DMS 273 treated with DMSO at 0.1 percent for 48 hours (cell line): ENCODE data around the gene KCNJ4.
"Not testable (repeated sequence)": the region's sequence is repeated elsewhere in the genome, so short reads cannot be mapped to it uniquely, and the experiment has no call there.

Experiments
- DNase-seq: peaks from one replicate; lab custom pipeline; 2025; lab: John Stamatoyannopoulos, UW

KCNJ4 gene

DNA sequence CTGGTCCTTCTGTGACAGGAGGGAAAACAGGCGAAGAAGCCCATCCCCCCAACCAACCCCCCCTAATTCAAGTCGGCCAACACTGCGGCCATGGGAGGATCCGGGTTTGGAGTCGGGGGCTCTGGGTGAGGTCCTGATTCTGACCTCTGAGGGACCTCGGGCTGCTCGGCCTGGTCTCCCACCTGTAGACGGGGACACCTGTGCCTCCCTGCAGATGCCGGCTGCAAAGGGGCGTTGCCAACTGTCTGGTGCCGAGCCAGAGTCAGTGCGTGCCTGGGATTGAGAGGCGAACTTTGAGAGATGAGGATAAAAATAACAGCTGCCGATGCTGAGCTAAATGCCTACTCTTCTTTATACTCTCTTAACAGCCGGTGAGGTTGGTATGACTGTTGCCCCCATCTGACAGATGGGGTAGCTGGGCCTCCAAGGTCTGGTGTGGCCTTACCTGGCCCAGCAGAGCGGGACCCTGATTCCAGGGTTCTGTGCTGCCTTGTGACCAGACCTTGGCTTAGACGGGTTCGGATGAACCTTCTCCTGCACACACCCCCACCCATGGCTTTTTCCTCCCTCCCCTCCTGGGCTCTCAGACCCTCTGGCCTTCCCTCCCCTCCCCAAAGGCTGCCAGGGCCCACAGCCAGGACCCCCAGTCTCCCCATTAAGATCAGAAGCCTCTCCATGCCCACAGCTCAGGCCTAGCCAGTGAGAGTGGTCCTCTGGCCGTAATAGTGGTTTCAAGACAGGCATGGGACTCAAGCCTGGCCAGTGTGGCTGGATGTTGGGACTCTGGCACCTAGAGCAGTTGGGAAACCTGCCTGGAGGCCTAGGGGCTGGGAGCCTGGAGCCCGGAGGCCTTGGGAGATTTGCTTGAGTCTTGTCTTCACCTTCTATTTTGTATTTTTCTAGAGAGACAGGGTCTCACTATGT is 41.7 kb downstream of the KCNJ4 start:
- peak; percentile 82 for DNase-seq

DNA sequence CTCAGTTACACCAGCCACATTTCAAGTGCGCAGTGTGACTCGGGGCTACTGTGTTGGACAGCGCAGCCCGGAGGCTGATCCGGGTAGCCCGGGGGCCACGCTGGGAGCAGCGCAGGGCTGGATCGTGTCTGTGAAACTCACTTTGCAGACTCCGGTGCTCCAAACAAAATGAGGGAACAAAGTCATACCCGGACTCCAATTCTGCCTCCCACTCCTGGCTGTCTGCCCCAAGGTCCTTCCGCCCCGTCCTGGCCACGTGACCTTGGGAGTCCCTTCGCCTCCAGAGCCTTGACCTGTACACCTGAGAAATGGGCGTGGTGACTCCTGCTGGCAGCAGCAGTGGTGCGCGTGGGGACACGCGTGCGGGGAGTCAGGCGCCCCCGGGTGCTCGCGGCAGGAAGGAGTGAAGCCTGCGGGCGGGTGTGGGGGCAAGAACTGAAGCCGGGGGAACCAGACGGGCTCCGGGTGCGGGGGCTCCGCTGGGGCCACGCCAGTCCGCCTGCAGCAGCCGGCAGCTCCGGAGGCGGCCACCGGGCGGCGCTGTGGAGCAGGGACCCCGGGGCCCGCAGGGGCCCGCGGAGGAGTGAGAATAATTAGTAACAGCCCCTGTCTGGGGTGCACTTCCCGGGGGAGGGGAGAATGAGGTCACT is 42.4 kb downstream of the KCNJ4 start:
- no peak for DNase-seq

DNA sequence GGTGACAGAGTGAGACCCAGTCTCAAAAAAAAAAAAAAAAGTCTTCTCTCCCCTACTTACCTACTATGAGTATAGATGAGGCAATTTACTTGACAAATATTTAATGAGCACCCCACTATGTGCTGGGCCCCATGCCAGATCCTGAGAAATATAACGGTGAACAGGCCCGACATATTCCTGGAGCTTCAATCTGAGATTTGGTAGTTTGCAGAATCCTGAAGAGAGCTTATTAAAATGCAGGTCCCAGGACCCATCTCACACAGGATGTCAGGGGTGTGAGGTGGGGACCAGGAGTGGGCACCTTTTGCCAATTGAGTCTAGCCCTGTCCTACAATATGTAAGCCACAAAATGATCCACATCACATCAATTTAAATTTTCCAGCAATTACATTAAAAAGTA is 44.0 kb downstream of the KCNJ4 start:
- DNase-seq, result no peak

DNA sequence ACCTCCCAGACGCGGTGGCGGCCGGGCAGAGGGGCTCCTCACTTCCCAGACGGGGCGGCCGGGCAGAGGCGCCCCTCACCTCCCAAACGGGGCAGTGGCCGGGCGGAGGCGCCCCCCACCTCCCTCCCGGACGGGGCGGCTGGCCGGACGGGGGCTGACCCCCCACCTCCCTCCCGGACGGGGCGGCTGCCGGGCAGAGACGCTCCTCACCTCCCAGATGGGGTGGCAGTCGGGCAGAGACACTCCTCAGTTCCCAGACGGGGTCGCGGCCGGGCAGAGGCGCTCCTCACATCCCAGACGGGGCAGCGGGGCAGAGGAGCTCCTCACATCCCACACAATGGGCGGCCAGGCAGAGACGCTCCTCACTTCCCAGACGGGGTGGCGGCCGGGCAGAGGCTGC is 45.1 kb downstream of the KCNJ4 start:
- DNase-seq, result not testable (repeated sequence)

DNA sequence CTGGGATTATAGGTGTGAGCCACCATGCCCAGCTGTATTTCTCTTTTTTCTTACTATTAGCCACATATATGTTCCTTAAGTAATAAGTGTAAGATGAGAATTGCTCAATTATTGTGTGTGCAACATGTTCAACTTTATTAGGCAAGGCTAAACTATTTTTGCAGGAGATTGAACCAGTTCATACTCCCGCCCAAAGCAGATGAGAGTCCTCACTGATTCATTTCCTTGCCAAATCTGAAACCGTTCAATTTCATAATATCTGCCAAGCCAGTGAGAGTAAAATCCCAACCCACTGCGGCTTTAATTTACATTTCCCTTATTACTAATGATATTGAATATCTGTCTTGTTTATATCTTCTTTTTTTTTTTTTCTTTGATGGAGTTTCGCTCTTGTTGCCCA is 48.4 kb downstream of the KCNJ4 start:
- no peak for DNase-seq

DNA sequence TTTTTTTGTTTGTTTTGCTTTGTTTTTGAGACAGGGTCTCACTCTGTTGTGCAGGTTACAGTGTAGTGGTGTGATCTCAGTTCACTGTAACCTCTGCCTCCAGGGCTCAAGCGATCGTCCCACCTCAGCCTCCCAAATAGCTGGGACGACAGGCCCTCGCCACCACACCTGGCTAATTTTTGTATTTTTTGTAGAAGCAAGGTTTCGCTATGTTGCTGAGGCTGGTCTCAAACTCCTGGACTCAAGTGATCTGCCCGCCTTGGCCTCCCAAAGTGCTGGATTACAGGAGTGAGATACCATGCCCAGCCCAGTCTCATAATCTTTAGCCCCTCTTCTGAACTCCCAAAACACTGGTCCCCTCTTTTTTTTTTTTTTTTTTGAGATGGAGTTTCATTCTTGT is 50.6 kb downstream of the KCNJ4 start:
- DNase-seq, result no peak

DNA sequence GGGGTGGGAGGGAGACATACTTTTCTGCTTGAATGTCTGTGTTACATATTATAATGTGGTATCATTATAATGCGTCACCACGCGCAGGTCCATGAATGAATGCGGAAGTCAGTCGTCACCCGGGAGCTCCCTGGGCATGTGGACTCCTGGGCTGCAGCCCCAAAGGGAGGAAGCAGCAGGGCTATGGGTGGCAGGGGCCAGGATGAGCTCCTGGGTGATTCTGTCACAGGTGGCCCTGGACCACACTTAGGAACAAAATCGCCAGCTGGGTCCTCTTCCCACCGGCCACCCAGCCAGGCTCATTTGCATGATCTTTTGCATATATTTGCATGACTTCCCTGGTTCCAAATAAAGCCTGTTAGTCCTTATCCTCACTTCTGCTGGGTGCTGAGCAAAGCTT is 51.2 kb downstream of the KCNJ4 start:
- no peak for DNase-seq

DNA sequence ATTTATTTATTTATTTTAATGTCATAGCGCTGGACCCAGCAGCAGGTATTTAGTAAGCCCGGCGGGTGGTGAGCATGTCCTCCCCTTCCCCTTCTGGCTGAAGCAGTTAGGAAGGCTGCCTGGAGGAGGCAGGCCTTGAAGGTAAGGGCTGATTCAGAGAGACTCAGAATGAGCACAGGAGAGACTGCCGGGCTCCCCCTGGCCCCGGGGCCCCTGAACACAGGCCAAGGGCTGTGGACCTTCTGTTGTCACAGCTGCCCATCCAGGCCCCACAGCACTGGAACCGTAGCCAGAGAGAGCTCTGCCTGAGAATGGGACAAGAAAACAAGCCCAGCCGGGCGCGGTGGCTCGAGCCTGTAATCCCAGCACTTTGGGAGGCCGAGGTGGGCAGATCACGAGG is 52.8 kb downstream of the KCNJ4 start:
- DNase-seq, result no peak

DNA sequence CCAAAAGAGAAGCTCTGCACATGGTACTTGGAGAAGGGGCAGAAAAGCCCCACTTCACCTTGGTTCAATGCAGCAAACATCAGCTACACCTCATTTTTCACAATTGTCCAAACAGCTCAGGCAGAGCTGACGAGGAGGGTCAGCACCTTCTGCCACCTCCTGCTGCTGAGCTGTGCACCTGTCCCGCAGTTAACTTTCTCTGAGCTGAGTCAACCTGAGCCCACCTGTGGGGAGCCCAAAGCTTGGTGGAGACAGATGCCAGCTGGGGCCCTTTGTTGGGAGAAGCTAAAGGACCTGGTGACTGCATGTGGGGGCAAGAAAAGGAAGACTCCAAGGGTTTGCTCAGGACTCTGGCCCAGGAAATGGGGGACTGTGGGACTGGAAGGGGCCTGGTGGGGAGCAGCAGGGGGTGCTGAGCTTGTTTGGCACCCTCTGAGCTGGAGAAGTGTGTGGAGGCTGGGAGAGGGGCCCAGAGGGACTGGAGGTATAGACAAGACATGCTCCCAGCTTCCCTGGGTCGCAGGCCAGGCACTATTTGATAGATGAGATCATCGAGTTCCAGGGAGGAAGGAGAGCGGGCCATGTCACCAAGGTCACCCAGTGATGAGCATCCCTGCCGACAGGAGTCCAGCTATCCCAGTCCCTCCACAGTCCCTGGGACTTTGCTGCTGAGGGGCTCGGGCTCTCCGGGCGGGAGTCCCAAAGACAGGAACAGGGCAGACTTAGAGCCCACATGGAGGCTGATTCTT is 53.5 kb downstream of the KCNJ4 start:
- DNase-seq, result no peak

DNA sequence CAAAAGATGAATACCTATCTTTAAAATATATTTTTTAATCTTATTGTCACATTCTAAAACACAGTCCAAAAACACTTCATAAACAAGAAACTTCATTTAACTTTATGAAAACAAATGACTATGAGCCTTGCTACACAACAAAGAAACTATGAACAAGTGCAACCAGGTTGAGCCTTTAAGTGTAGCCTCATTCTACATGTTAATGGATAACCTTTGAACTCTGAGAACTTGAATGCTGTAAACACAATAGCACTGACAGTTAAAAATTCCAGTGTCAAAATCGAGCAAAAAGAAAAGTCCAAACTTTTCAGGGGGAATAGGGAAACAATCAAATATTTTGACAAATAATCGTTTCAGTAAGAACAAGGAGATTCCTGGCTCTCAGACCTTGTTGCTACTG is 54.7 kb downstream of the KCNJ4 start:
- DNase-seq, result not testable (repeated sequence)

DNA sequence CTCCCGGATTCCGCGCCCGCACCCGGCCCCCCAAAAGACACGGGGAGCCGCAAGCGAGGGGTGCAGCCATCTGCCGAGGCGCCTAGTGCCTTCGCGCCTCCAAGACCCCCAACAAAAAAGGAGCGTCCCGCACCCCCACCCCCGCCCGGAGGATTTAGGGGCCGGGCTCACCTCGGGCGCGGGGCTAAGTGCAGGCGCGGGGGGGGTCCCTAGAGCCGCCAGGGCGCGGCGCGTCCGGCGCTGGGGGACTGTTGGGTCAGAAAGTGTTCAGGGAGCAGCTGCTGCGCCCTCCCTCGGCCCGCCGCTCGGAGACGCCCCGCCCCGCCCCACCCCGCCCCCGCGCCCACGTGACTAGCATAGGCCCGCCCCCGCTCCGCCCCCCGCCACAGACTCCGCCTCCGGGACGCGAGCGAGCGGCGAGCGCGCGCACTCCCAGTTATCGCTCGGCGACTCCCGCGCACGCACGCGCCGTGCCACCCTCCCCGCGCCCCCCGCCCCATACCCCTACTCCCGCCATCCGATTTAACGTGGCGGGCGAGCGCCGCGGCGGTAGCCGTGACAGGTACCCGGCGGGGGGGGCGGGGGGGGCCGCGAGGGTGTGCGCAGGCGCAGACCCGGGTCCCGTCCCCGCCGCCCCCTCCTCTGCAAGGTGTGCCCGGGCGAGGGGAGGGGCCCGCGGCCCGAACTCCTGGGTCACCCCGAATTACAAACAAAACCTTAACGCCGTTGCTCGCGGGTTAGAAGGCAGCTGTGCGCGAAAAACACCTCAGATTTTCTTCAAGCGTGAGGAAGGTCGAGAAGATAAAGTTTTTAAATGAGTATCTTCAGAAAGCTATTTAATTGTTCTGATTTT is 56.2 kb downstream of the KCNJ4 start:
- DNase-seq, result no peak

DNA sequence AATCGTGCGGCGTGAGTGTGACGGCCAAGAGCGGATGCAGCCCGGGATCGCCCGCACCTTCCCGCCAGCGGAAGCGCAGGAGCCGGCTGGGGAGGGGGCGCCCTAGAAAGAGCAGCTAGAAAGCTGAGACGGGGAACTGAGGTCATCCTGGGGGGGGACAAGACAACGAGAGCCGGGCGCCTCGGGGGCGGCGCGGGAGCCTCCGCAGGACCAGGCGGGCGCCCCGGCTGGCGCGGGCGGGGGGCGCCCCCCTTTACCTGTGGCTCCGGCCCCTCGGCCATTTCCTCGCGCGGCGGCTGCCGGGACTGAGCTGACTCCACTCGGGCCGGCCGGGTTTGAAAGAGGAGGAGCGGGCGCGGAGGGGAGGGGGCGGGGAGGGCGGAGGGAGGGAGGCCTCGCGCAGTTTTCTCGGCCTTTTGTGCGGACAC is 56.8 kb downstream of the KCNJ4 start:
- not testable (repeated sequence) for DNase-seq

DNA sequence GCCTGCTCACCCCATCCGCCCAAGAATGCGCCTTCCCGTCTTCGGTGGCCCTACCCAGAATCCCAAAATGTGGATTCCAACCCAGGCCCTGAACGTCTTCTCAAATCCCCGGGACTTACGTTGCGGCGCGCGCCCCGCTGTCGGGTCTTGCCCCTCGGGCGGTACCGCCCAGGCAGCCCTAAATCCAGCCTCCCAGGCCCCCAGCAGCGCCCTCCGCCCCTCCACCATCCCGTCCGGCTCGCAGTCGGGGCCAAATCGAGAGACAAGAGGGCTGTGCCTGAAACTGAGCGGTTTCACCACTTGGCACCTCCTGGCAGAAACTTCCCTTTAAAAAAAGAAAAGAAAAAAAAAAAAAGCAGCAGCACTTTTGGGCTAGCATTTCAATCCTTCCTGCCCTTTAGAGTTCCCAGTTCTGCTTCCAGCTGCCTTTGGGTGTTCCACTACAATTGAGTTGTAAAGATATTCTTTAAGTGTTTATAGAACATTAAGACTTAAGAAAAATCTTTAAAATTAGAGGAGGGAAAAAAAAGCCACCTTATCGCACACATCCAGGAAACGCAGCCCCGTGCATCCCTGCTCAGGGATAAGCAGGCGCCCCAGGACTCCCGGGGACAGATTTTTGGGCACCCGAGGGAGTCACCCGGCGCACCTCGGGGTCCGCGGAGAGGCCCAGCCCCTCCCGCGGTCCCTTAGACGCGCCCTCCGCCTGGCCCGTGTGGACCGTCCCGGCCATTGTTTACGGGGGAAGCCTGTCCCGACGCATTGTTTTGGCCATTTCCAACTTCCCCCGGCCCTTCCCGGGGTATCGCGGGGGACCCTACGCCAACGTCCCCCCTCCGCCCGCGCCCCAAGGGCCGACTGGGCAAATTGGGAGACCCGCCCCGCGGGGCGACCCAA is 57.6 kb downstream of the KCNJ4 start:
- DNase-seq, result no peak

DNA sequence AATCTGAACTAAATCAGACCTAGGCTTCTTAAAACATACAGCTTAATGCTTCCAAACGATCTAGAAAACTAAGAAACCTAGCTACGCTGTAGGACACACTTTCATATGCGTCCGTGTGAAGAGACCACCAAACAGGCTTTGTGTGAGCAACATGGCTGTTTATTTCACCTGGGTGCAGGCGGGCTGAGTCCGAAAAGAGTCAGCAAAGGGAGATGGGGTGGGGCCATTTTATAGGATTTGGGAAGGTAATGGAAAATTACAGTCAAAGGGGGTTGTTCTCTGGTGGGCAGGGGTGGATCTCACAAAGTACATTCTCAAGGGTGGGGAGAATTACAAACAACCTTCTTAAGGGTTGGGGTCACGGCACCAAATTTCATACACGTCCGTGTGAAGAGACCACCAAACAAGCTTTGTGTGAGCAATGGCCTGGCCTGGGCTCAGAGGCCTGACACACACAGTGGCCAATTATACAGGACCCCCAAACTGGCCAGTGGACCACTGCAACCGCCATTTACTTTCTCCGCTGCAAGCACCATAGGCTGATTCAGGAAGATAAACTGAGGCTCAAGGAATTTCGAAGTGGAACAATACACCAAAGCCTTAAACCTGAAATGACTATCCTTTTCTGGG is 58.4 kb downstream of the KCNJ4 start:
- not testable (repeated sequence) for DNase-seq

DNA sequence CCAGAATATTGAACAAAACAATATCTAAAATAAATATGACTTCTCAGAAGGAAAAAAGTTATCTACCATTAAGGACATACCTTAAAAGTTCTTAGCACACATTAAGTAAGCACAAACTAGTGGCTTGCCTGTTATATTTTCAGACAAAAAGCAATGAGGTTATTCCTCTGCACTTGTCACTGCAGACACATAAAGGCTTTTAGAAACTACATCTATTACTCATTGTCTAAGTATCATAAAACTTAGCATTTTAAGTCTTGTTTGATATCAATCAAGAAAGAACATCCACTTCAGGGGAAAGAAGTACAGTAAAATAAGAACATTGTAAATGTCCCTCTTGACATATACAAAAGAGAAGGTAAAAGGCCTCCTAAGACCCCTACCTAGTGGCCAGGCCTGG is 59.1 kb downstream of the KCNJ4 start:
- not testable (repeated sequence) for DNase-seq

DNA sequence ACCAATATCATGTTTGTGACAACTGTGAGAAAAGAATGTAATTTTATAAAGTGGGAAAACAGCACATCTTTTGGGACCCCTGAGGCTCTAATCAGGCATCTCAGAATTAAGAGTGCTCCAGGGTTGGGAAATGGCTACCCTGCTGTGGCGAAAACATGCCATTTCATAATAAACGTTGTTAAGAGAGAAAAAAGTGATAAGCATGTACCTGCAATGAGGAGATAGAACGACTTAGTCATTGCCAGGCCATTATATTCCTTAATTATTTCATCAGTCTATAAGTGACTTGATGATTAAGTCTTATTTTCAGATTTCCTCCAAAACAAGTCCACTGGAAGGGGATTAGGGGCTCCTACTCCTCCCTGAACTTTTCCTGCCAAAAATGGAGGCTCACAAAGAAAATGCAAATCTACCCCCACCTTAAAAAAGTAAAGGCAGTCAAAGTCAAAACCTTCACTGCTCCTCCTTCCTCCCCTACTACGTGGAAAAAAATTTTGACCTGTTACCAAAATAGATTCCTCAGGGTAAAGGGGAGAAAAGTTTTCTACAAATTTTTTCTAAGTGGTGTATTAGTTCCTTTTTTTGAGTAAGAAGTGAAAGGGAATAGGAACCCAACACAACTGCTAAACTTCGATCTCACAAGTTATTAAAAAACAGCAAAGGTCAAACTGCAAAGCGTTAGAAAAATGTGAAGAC is 59.9 kb downstream of the KCNJ4 start:
- DNase-seq, result not testable (repeated sequence)

DNA sequence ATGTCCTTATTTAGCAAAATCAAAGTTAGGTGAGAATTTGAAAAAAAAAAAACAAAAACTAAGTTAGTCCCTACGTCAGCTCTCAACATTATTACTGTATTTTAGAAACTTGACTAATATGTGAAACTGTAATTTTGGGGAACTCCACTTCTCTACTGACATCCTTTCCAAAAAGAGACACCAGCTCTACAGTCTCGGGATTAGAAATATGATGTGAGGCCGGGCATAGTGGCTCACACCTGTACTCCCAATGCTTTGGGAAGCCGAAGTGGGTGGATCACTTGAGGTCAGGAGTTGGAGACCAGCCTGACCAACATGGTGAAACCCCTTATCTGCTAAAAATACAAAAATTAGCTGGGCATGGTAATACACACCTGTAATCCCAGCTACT is 65.6 kb downstream of the KCNJ4 start:
- not testable (repeated sequence) for DNase-seq

DNA sequence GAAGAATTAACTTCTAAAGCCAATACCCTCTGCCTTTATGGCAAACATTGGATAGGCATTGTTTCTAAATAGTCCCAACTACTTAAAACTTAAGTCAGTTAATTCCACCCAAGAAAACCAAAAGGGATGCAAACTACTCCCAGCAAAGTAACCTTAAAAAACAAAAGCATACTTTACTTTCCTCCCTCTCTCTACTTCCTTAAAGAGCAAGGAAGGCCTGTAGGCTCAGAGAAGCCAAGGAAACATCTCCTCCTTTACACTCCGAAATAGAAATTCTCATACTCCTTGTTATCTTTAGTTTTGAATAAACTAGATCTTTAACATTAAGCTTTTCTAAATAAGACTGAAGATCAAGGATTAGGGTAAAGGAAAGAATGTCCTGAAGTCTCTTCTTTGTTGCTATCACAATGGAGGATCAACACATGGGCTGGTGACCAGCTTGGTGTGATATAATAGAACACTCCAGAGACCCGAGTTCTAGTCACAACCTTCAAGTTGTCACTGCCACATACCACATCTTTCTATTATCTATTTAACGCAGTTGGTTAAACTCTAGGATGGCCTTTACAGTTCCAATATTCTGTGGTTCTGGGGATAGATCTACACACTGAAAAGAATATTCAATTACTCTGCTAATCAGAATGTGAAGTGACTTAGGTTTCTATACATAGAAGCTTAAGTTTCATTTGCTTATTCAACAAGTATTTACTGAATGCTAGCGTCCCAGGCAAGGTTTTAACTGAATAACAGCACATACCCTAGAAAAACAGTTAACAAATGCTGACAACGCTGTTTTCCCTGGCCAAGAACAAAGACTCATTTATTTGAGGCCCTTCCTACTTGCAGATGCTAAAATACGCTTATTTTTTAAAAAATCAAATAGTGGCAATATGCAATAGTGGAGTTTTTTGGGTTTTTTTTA is 66.2 kb downstream of the KCNJ4 start:
- DNase-seq, result not testable (repeated sequence)
